Fibroblast of lung (primary cell): Measurements from ENCODE around the gene ANKRD17. TPM values are rescaled to one million over a fixed set of nuclear protein-coding genes. Genes with fewer than 3 reads are reported as not detected.

Experiments used
- DNase-seq, 2 donors: peaks; one replicate each; pipeline versions ENCODE4 v3.0.0 to v3.0.0-alpha.2; 2010; ENCODE audit warnings: low read depth in 2 of 2
- H2AFZ ChIP-seq: 2 replicates; pipeline ENCODE4 v1.5.1; 2012; ENCODE audit warnings: low read length, control low read depth, inconsistent platforms
- H3K27ac ChIP-seq: 2 replicates; pipeline ENCODE4 v1.5.1; 2011; ENCODE audit warnings: low read length, control low read depth; ENCODE audit not compliant: insufficient read depth
- H3K27me3 ChIP-seq: 2 replicates; pipeline ENCODE4 v1.5.1; 2011; ENCODE audit warnings: mild to moderate bottlenecking, low read length; ENCODE audit not compliant: control insufficient read depth, insufficient read depth
- H3K36me3 ChIP-seq: 2 replicates; pipeline ENCODE4 v1.5.1; 2011; ENCODE audit warnings: low read length; ENCODE audit not compliant: control insufficient read depth, insufficient read depth
- H3K4me1 ChIP-seq: 2 replicates; pipeline ENCODE4 v1.5.1; 2011; ENCODE audit warnings: low read length; ENCODE audit not compliant: control insufficient read depth, insufficient read depth; ENCODE audit errors: extremely low read depth
- H3K4me2 ChIP-seq: 2 replicates; pipeline ENCODE4 v1.5.1; 2011; ENCODE audit warnings: low read length, control low read depth; ENCODE audit not compliant: insufficient read depth; ENCODE audit errors: extremely low read depth
- H3K4me3 ChIP-seq, 4 experiments: fragments of 200-600 bp in 1 of 4; sonication (generic) in 1 of 4; replicated peaks in 1 of 4; 2 replicates each; pipeline ENCODE4 v1.5.1; 2011 to 2016; ENCODE audit warnings: low read length in 4 of 4, low read depth in 3 of 4, mild to moderate bottlenecking in 3 of 4, control low read depth in 2 of 4, inconsistent platforms in 1 of 4, mixed read lengths in 1 of 4; ENCODE audit not compliant: insufficient read depth in 1 of 4; ENCODE audit errors: control extremely low read depth in 1 of 4
- H3K79me2 ChIP-seq: 2 replicates; pipeline ENCODE4 v1.5.1; 2012; ENCODE audit warnings: mild to moderate bottlenecking, low read length, inconsistent platforms; ENCODE audit not compliant: control insufficient read depth, insufficient read depth
- H3K9ac ChIP-seq: 2 replicates; pipeline ENCODE4 v1.5.1; 2011; ENCODE audit warnings: mild to moderate bottlenecking, low read length, control low read depth; ENCODE audit not compliant: insufficient read depth
- H3K9me3 ChIP-seq: 2 replicates; pipeline ENCODE4 v1.5.1; 2012; ENCODE audit warnings: low read depth, low read length; ENCODE audit not compliant: control insufficient read depth, insufficient read depth
- H4K20me1 ChIP-seq: 2 replicates; pipeline ENCODE4 v1.5.1; 2011; ENCODE audit warnings: low read length; ENCODE audit not compliant: control insufficient read depth, insufficient read depth; ENCODE audit errors: extremely low read depth
- EZH2 ChIP-seq: IDR thresholded peaks from 2 replicates; pipeline ENCODE4 v1.5.1; 2012; ENCODE audit warnings: low read length, control low read depth, mild to moderate bottlenecking; ENCODE audit errors: missing control alignments
- polyA plus RNA-seq, 2 donors: library from polyadenylated mRNA; depleted of rRNA in 1 of 2; stranded (reverse) in 1 of 2; unstranded in 1 of 2; fragments of >200 nt; gene quantifications; 2 replicates each; pipeline ENCODE4 v1.2.1, GENCODE V29; 2011 to 2012; ENCODE audit warnings: missing spikeins in 1 of 2
- total RNA-seq: library from RNA; depleted of rRNA; stranded (reverse); fragments of >200 nt; gene quantifications from 2 replicates; pipeline ENCODE4 v1.2.1, GENCODE V29; 2014
- TF ChIP-seq, protein P1 (sequence below), 2 donors: IDR thresholded peaks in 1 of 2; conservative IDR thresholded peaks in 1 of 2; 1 replicate in 1 of 2; 2 replicates in 1 of 2; pipeline ENCODE4 v1.5.1; 2011 to 2012; ENCODE audit warnings: low read length in 2 of 2, control low read depth in 1 of 2, inconsistent platforms in 1 of 2, low read depth in 1 of 2, mild to moderate bottlenecking in 1 of 2

The ANKRD17 gene
- total and polyA plus RNA-seq, 2 donors (not counting 1 experiment from before 2014, with no cell fraction given), result 46.2 to 54.6 TPM

DNA sequence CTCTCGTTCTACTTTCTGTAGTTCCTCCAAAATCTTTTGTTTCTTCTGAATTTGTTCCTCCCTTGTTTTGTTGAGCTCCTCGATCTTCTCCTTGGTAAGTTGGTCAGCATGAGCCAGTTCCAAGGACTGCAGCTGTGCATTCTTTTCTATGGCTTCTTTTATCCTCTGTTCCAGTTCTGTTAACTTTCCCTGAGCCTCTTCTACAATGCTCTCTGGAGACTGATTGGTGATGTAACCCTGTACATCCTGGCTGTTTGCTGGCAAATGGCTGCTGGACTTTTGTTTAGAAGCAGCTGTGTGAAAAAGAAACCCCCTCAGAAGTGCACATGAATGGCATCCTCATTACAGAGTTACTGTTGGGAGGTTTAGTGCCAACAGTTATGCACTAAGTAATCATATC lies 118.6 kb downstream of the ANKRD17 start:
- Histone ChIP-seq H3K9me3 (no peaks in the 10 kb centered on the region), H3K4me3 (no peak overlapping the region), H2AFZ (no peak overlapping the region), H3K9ac (no peak overlapping the region), H4K20me1 (no peaks in the 10 kb centered on the region), H3K36me3 (peaks cover 11% of the 10 kb centered on the region), H3K4me2 (no peak overlapping the region), H3K79me2 (peaks cover under 1% of the 10 kb centered on the region), H3K4me1 (no peaks in the 10 kb centered on the region), H3K27me3 (no peaks in the 10 kb centered on the region), H3K27ac (no peak overlapping the region)
- DNase-seq, result peak in 1 of 2 donors; percentile 11
- no peak for TF ChIP-seq EZH2
- TF ChIP-seq, protein P1, sequence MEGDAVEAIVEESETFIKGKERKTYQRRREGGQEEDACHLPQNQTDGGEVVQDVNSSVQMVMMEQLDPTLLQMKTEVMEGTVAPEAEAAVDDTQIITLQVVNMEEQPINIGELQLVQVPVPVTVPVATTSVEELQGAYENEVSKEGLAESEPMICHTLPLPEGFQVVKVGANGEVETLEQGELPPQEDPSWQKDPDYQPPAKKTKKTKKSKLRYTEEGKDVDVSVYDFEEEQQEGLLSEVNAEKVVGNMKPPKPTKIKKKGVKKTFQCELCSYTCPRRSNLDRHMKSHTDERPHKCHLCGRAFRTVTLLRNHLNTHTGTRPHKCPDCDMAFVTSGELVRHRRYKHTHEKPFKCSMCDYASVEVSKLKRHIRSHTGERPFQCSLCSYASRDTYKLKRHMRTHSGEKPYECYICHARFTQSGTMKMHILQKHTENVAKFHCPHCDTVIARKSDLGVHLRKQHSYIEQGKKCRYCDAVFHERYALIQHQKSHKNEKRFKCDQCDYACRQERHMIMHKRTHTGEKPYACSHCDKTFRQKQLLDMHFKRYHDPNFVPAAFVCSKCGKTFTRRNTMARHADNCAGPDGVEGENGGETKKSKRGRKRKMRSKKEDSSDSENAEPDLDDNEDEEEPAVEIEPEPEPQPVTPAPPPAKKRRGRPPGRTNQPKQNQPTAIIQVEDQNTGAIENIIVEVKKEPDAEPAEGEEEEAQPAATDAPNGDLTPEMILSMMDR (conservative IDR thresholded peaks at IDR 0.05 in 1 of 2, IDR thresholded peaks at IDR 0.05 in 1 of 2; ENCODE audit: low read depth in 1 of 2, low read length in 2 of 2), result no peak

DNA sequence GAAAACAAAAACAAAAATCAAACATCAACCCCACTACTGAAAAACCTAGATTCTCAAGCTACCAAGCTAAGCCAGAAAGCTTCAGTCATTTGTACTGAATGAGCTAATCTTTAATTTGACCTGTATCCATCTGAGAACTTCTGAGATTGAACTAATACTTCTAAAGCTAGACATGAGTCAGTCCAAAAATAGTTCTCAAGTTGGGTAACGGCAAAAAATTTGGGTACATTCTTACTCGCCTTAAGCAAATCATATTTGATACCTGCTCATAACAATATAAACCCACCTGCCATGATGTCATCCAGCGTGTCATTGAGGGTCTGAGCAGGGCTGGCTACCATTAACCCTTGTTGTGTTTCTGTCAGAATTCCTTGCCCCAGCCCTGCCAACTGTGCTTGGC lies 119.4 kb downstream of the ANKRD17 start:
- Histone ChIP-seq H2AFZ (no peak overlapping the region), H3K79me2 (peaks cover 2% of the 10 kb centered on the region), H3K4me3 (no peak overlapping the region), H3K9ac (no peak overlapping the region), H3K27me3 (no peaks in the 10 kb centered on the region), H4K20me1 (no peaks in the 10 kb centered on the region), H3K9me3 (no peaks in the 10 kb centered on the region), H3K36me3 (peaks cover 11% of the 10 kb centered on the region), H3K4me2 (no peak overlapping the region), H3K4me1 (no peaks in the 10 kb centered on the region), H3K27ac (no peak overlapping the region)
- peak in 1 of 2 donors; percentile 18 for DNase-seq
- no peak for TF ChIP-seq EZH2

DNA sequence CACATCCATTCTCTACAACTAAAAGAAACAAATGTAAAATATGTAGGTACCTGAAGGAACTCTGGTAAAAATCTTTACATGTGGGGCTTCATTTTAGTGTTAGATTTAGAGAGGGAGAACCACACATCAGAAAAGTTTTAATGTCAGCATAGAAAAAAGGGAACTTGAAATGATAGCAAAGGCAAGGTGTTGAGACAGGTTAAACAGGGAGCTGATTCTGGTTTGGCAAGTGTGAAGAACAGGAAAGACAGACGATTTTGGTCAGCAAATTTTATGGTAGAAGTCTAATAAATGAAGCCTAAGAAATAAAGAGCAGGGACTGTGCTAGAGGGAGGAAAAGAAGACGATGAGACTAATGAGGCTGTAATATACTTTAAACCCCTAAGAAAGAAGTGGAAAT lies 121.5 kb downstream of the ANKRD17 start:
- Histone ChIP-seq H3K27ac (no peak overlapping the region), H3K9ac (no peak overlapping the region), H4K20me1 (no peaks in the 10 kb centered on the region), H3K4me2 (no peak overlapping the region), H3K36me3 (peaks cover 11% of the 10 kb centered on the region), H2AFZ (no peak overlapping the region), H3K27me3 (no peaks in the 10 kb centered on the region), H3K79me2 (peaks cover 2% of the 10 kb centered on the region), H3K4me1 (no peaks in the 10 kb centered on the region), H3K9me3 (no peaks in the 10 kb centered on the region), H3K4me3 (no peak overlapping the region)
- TF ChIP-seq, protein P1 (conservative IDR thresholded peaks at IDR 0.05 in 1 of 2, IDR thresholded peaks at IDR 0.05 in 1 of 2; ENCODE audit: low read depth in 1 of 2, low read length in 2 of 2), result no peak
- TF ChIP-seq EZH2, result no peak
- DNase-seq, result no peak
